IMR-90 (cell line): ENCODE data around the gene CARD19.
A peak's percentile ranks its signal among the peaks of the same experiment; 100 is the strongest.

ENCODE experiments used
- BHLHE40 ChIP-seq: fragments of 150-350 bp; IDR thresholded peaks from 2 replicates; pipeline ENCODE4 v1.6.1; 2016; ENCODE audit warnings: mild to moderate bottlenecking, low read depth, low read length
- CEBPB ChIP-seq: IDR thresholded peaks from 2 replicates; pipeline ENCODE4 v1.6.1; 2012; ENCODE audit warnings: low read depth, low read length, improper control_type of control experiment
- CHD1 ChIP-seq: IDR thresholded peaks from 2 replicates; pipeline ENCODE4 v1.6.1; 2012; ENCODE audit warnings: low read depth, low read length, improper control_type of control experiment
- CTCF ChIP-seq: conservative IDR thresholded peaks from 2 replicates; pipeline ENCODE4 v1.5.1; 2012; ENCODE audit warnings: mild to moderate bottlenecking, low read depth, low read length, improper control_type of control experiment
- MAFK ChIP-seq: IDR thresholded peaks from 2 replicates; pipeline ENCODE4 v1.6.1; 2012; ENCODE audit warnings: low read depth, low read length, improper control_type of control experiment
- MXI1 ChIP-seq: IDR thresholded peaks from 2 replicates; pipeline ENCODE4 v1.6.1; 2012; ENCODE audit warnings: low read depth, mild to moderate bottlenecking, low read length, moderate library complexity, borderline replicate concordance
- NFE2L2 ChIP-seq: fragments of 150-350 bp; IDR thresholded peaks from 2 replicates; pipeline ENCODE4 v1.6.1; 2016; ENCODE audit warnings: low read depth, mild to moderate bottlenecking, low read length
- POLR2A ChIP-seq: IDR thresholded peaks from 2 replicates; pipeline ENCODE4 v1.6.1; 2012; ENCODE audit warnings: mild to moderate bottlenecking, low read depth, low read length
- RAD21 ChIP-seq: IDR thresholded peaks from 2 replicates; pipeline ENCODE4 v1.6.1; 2012; ENCODE audit warnings: low read length, improper control_type of control experiment
- RCOR1 ChIP-seq: IDR thresholded peaks from 2 replicates; pipeline ENCODE4 v1.6.1; 2012; ENCODE audit warnings: mild to moderate bottlenecking, low read length, improper control_type of control experiment; ENCODE audit not compliant: insufficient replicate concordance
- RFX5 ChIP-seq: IDR thresholded peaks from 2 replicates; pipeline ENCODE4 v1.8.0; 2012; ENCODE audit warnings: low read depth, mild to moderate bottlenecking, low read length, moderate library complexity
- SMC3 ChIP-seq: fragments of 150-350 bp; IDR thresholded peaks from 2 replicates; pipeline ENCODE4 v1.6.1; 2016; ENCODE audit warnings: low read depth, mild to moderate bottlenecking, antibody characterized with exemption, low read length, moderate library complexity

- TF ChIP-seq RAD21 = peak; percentile 94
- peak; percentile 97 for TF ChIP-seq CTCF
- no peak for TF ChIP-seq CEBPB
- no peak for TF ChIP-seq POLR2A
- TF ChIP-seq SMC3 = peak; percentile 75
- TF ChIP-seq MAFK = no peak
- TF ChIP-seq RFX5 = no peak
- no peak for TF ChIP-seq NFE2L2
- no peak for TF ChIP-seq MXI1
- TF ChIP-seq BHLHE40 = peak; percentile 91
- no peak for TF ChIP-seq CHD1
- no peak for TF ChIP-seq RCOR1
These were observed 63.8 kb downstream of the CARD19 start for GRCh38 chr9:93159601-93160471.
